Purkinje cell (primary cell): Measurements from ENCODE around the gene KIF5C. TPM values are rescaled to one million over a fixed set of nuclear protein-coding genes. Genes with fewer than 3 reads are reported as not detected.

ENCODE experiments used
- polyA plus RNA-seq: library from polyadenylated mRNA; unstranded; fragments of >200 nt; fragmentation: Nextera tagmentation; gene quantifications from 2 replicates; pipeline ENCODE4 v1.2.1, GENCODE V29; 2014

KIF5C gene
- polyA plus RNA-seq = 119 and 124 TPM in 2 replicates

DNA sequence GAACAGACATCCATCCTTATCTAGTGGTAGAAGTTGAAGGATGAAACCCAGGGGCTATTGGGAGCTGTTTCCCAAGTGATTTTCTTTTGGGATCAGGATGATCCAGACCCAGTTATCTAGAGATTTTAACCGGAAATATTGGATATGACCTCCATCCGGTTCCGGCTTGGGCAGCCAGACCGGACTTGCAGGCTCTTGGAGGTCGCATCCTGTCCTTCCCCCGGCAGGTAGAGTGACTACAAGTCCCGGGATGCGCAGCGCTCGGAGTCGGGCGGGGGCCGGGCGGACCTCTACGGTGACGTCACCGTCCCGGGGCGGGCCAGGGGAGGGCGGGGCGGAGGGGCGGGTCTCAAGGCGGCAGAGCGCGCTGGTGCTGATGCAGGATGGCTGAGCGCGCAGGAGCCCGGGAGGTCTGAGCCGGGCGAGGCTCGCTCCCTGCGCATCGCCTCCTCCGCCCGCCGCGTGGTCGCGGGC, at the start of gene KIF5C:
Gene KIF5C, plus strand, starts transcription at position 360 of the 474 bp plus-strand sequence. CDS start 391 bp downstream, outside the sequence.

DNA sequence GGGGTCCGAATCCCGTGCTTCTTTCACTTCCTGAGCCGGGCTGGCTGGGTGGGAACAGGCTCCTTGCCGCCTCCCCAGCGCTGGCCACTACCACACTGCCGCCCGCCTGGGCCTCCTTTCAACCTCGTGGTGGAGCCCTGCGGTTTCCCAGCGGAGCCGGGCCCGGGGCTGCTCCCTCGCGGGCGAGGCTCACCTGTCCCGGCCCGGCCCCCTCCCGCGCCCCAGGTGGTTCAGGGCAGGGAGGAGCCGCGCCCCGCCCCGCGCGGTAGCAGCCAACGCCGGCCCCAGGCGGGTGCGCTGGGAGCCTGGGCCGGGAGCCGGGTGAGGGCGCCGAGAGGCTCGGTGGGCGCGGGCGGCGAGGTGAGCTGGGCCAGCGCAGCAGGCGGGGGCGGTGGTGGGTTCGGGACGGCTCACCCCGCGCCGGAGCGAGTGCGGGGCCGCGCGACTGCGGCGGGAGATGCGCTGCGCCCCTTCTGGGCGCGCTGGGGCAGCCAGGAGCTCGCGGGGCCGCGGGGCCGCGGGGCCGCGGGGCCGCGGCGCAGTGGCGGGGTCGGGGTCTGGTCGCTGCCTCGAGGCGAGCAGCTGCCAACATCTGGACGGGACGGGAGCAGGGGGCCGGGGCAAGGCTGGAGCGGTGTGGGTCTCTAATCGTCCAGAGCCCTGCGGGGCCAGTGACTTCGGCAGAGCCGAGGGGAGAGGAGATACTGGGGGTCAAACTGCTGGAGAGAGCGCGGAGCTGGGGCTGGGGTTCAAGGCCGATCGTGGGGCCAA, 163.6 kb downstream of the KIF5C start, which contains the start of gene LYPD6B:
Gene LYPD6B, plus strand, starts transcription at position 258 of the 771 bp plus-strand sequence. CDS start 92,250 bp downstream, outside the sequence.

Other genes with a start within 250 kb of the KIF5C start
- gene EPC2, start 230.5 kb upstream of the KIF5C start, polyA plus RNA-seq = 6.0 and 14.3 TPM in 2 replicates
- not detected in 2 replicates for gene LYPD6B, start 163.5 kb downstream of the KIF5C start, polyA plus RNA-seq